IMR-90 (cell line): ENCODE results near the gene FAM111A. TPM values are rescaled to one million over a fixed set of nuclear protein-coding genes. Genes with fewer than 3 reads are reported as not detected.

Experiments used
- ATAC-seq: fragments of 200-7000 bp; cut with Tn5 transposase; 2 replicates; pipeline ENCODE4 v1.9.1; 2020; ENCODE audit warnings: low read depth, mild to moderate bottlenecking, moderate library complexity
- BruUV-seq: library from RNA; stranded (reverse); fragments of 400-500 nt; replicated peaks from 2 replicates; lab custom pipeline; 2021; lab: Mats Ljungman, UMichigan
- CTCF ChIA-PET: fragments of 300-600 bp; formaldehyde crosslinking; extraction: SDS; loops from one replicate; lab custom pipeline; 2021; ENCODE audit warnings: antibody characterized with exemption; lab: Yijun Ruan, JAX
- POLR2A ChIA-PET: fragments of 300-600 bp; sonication (Branson Sonifier 250); formaldehyde crosslinking; loops from one replicate; lab custom pipeline; 2022; ENCODE audit warnings: antibody characterized with exemption; ENCODE audit not compliant: unreplicated experiment; lab: Charles Lee
- DNase-seq: peaks from one replicate; pipeline ENCODE4 v3.0.0; 2013
- H2AFZ ChIP-seq: replicated peaks from 2 replicates; pipeline ENCODE3; 2013; ENCODE audit warnings: low read length, mild to moderate bottlenecking; ENCODE audit not compliant: poor library complexity
- H2AK5ac ChIP-seq: 2 replicates; pipeline ENCODE4 v1.6.1; 2013; ENCODE audit warnings: low read depth, low read length, inconsistent platforms
- H2AK9ac ChIP-seq: replicated peaks from 2 replicates; pipeline ENCODE3; 2013; ENCODE audit warnings: mild to moderate bottlenecking, low read depth, low read length, moderate library complexity; ENCODE audit not compliant: poor library complexity
- H2BK120ac ChIP-seq: 2 replicates; pipeline ENCODE4 v1.6.1; 2013; ENCODE audit warnings: low read depth, low read length, inconsistent platforms
- H2BK15ac ChIP-seq: 3 replicates; pipeline ENCODE4 v1.6.1; 2013; ENCODE audit warnings: low read depth, low read length, inconsistent platforms
- H2BK20ac ChIP-seq: 2 replicates; pipeline ENCODE4 v1.6.1; 2013; ENCODE audit warnings: low read depth, mild to moderate bottlenecking, inconsistent platforms, low read length, moderate library complexity
- H2BK5ac ChIP-seq: 2 replicates; pipeline ENCODE4 v1.6.1; 2013; ENCODE audit warnings: mild to moderate bottlenecking, low read depth, low read length, inconsistent platforms; ENCODE audit not compliant: poor library complexity, severe bottlenecking
- H3K14ac ChIP-seq: replicated peaks from 2 replicates; pipeline ENCODE4 v1.6.1; 2013; ENCODE audit warnings: low read depth, low read length, inconsistent platforms
- H3K18ac ChIP-seq: 2 replicates; pipeline ENCODE4 v1.6.1; 2013; ENCODE audit warnings: low read depth, low read length, control low read depth
- H3K23ac ChIP-seq: 2 replicates; pipeline ENCODE4 v1.6.1; 2013; ENCODE audit warnings: low read depth, low read length, inconsistent platforms
- H3K27ac ChIP-seq: 2 replicates; pipeline ENCODE4 v1.5.1; 2013; ENCODE audit warnings: mild to moderate bottlenecking, control low read depth, low read length; ENCODE audit not compliant: insufficient read depth
- H3K27me3 ChIP-seq: 2 replicates; pipeline ENCODE4 v1.6.1; 2013; ENCODE audit warnings: low read length; ENCODE audit not compliant: control insufficient read depth, insufficient read depth
- H3K36me3 ChIP-seq: 2 replicates; pipeline ENCODE4 v1.6.1; 2013; ENCODE audit warnings: low read length, mixed read lengths; ENCODE audit not compliant: control insufficient read depth, insufficient read depth
- H3K4ac ChIP-seq: 2 replicates; pipeline ENCODE4 v1.6.1; 2013; ENCODE audit warnings: low read depth, low read length, inconsistent platforms
- H3K4me1 ChIP-seq: 2 replicates; pipeline ENCODE4 v1.6.1; 2013; ENCODE audit warnings: low read length, mixed read lengths; ENCODE audit not compliant: control insufficient read depth, insufficient read depth
- H3K4me2 ChIP-seq: 2 replicates; pipeline ENCODE4 v1.6.1; 2013; ENCODE audit warnings: low read depth, mild to moderate bottlenecking, control low read depth, low read length, moderate library complexity
- H3K4me3 ChIP-seq: 2 replicates; pipeline ENCODE4 v1.5.1; 2013; ENCODE audit warnings: low read depth, mild to moderate bottlenecking, control low read depth, low read length, moderate library complexity; ENCODE audit not compliant: insufficient read depth
- H3K56ac ChIP-seq: 2 replicates; pipeline ENCODE4 v1.6.1; 2013; ENCODE audit warnings: low read length, inconsistent platforms; ENCODE audit not compliant: insufficient read depth; ENCODE audit errors: extremely low read depth
- H3K79me1 ChIP-seq, 2 experiments: 2 replicates each; pipeline ENCODE4 v1.6.1; 2013; ENCODE audit warnings: low read length in 2 of 2, inconsistent platforms in 1 of 2, low read depth in 1 of 2
- H3K9ac ChIP-seq: 2 replicates; pipeline ENCODE4 v1.6.1; 2013; ENCODE audit warnings: low read depth, low read length, control low read depth
- H3K9me1 ChIP-seq: 2 replicates; pipeline ENCODE4 v1.6.1; 2013; ENCODE audit warnings: low read length, inconsistent platforms; ENCODE audit not compliant: insufficient read depth
- H3K9me3 ChIP-seq: 2 replicates; pipeline ENCODE4 v1.6.1; 2013; ENCODE audit warnings: low read length; ENCODE audit not compliant: control insufficient read depth, insufficient read depth
- H4K20me1 ChIP-seq: 2 replicates; pipeline ENCODE4 v1.6.1; 2013; ENCODE audit warnings: low read length, inconsistent platforms; ENCODE audit not compliant: insufficient read depth
- H4K5ac ChIP-seq: 2 replicates; pipeline ENCODE4 v1.6.1; 2013; ENCODE audit warnings: mild to moderate bottlenecking, low read depth, low read length, control low read depth
- H4K8ac ChIP-seq, 2 experiments: 2 replicates each; pipeline ENCODE4 v1.6.1; 2013; ENCODE audit warnings: low read depth in 2 of 2, low read length in 2 of 2, control low read depth in 1 of 2, inconsistent platforms in 1 of 2
- H4K91ac ChIP-seq: 2 replicates; pipeline ENCODE4 v1.6.1; 2013; ENCODE audit warnings: low read depth, low read length, inconsistent platforms; ENCODE audit not compliant: insufficient read depth
- BHLHE40 ChIP-seq: fragments of 150-350 bp; IDR thresholded peaks from 2 replicates; pipeline ENCODE4 v1.6.1; 2016; ENCODE audit warnings: mild to moderate bottlenecking, low read depth, low read length
- CTCF ChIP-seq: conservative IDR thresholded peaks from 2 replicates; pipeline ENCODE4 v1.5.1; 2012; ENCODE audit warnings: mild to moderate bottlenecking, low read depth, low read length, improper control_type of control experiment
- ELK1 ChIP-seq: fragments of 150-350 bp; IDR thresholded peaks from 2 replicates; pipeline ENCODE4 v1.6.1; 2016; ENCODE audit warnings: low read depth, mild to moderate bottlenecking, low read length, moderate library complexity, borderline replicate concordance
- MAFK ChIP-seq: IDR thresholded peaks from 2 replicates; pipeline ENCODE4 v1.6.1; 2012; ENCODE audit warnings: low read depth, low read length, improper control_type of control experiment
- MXI1 ChIP-seq: IDR thresholded peaks from 2 replicates; pipeline ENCODE4 v1.6.1; 2012; ENCODE audit warnings: low read depth, mild to moderate bottlenecking, low read length, moderate library complexity, borderline replicate concordance
- NFE2L2 ChIP-seq: fragments of 150-350 bp; IDR thresholded peaks from 2 replicates; pipeline ENCODE4 v1.6.1; 2016; ENCODE audit warnings: low read depth, mild to moderate bottlenecking, low read length
- RCOR1 ChIP-seq: IDR thresholded peaks from 2 replicates; pipeline ENCODE4 v1.6.1; 2012; ENCODE audit warnings: mild to moderate bottlenecking, low read length, improper control_type of control experiment; ENCODE audit not compliant: insufficient replicate concordance
- SMC3 ChIP-seq: fragments of 150-350 bp; IDR thresholded peaks from 2 replicates; pipeline ENCODE4 v1.6.1; 2016; ENCODE audit warnings: low read depth, mild to moderate bottlenecking, antibody characterized with exemption, low read length, moderate library complexity
- USF2 ChIP-seq: fragments of 150-350 bp; IDR thresholded peaks from 2 replicates; pipeline ENCODE4 v1.6.1; 2017; ENCODE audit warnings: mild to moderate bottlenecking, antibody characterized with exemption, low read length, low read depth
- WGBS, 2 experiments: methylation state at CpG; one replicate each; pipeline versions ENCODE4 v1.1.5 to v1.1.7; 2013; ENCODE audit warnings: missing lambda C conversion rate in 2 of 2; ENCODE audit not compliant: insufficient read length in 1 of 2; ENCODE audit errors: extremely low coverage in 2 of 2; 5-methylcytosine and 5-hydroxymethylcytosine counted together
- dilution Hi-C: fragments of 300-500 bp; cut with HindIII; formaldehyde crosslinking; loops from one replicate; pipeline ENCODE4 v1.14.3; 2018; ENCODE audit warnings: low sequenced_read_pairs; ENCODE audit not compliant: unreplicated experiment
- in situ Hi-C: fragments of 300-500 bp; cut with MboI; formaldehyde crosslinking; loops from 3 replicates; pipeline ENCODE4 v1.14.3; 2019; ENCODE audit warnings: low sequenced_read_pairs, inconsistent platforms, mixed read lengths
- intact Hi-C: fragments of 100-400 bp; cut with micrococcal nuclease; formaldehyde crosslinking; loops from 2 replicates; pipeline ENCODE4 v1.10.0; 2022
- polyA plus RNA-seq, 3 experiments: library from polyadenylated mRNA; depleted of rRNA; stranded (reverse); fragments of >200 nt; gene quantifications; 2 replicates each; pipeline ENCODE4 v1.2.3, GENCODE V29; 2012; ENCODE audit warnings: low replicate concordance in 1 of 3
- total RNA-seq: library from RNA; depleted of rRNA; stranded (reverse); fragments of >200 nt; gene quantifications from 2 replicates; pipeline ENCODE4 v1.2.3, GENCODE V29; 2012

FAM111A gene
- total and polyA plus RNA-seq, 2 of the 4 experiments (the other 2 are of a cell fraction), result 19.9 to 36.4 TPM

GRCh38 chr11:59201353-59201752, 58.7 kb downstream of the FAM111A start:
- no peak for ATAC-seq
- H4K91ac ChIP-seq, result no peak overlapping the region
- H2BK5ac ChIP-seq, result no peak overlapping the region
- H2BK120ac ChIP-seq, result no peak overlapping the region
- peaks cover 23% of the 10 kb centered on the region; the same call in 1 of the 2 replicates for H3K9me1 ChIP-seq
- in situ Hi-C loops (no loop called here), dilution Hi-C loops (no loop called here), intact Hi-C loops (no loop called here)
- H2AFZ ChIP-seq, result no peak overlapping the region
- BruUV-seq, result no TSS peak
- no peak overlapping the region for H3K4me2 ChIP-seq
- H3K14ac ChIP-seq, result no peak overlapping the region
- DNase-seq, result no peak
- no peak for TF ChIP-seq MAFK
- no peak for TF ChIP-seq BHLHE40
- TF ChIP-seq NFE2L2, result no peak
- no peak for TF ChIP-seq ELK1
- TF ChIP-seq USF2, result no peak
- TF ChIP-seq CTCF, result no peak
- TF ChIP-seq RCOR1, result no peak
- no peak for TF ChIP-seq MXI1
- no peak for TF ChIP-seq SMC3
- no peak overlapping the region for H4K5ac ChIP-seq
- H4K8ac ChIP-seq, result no peak overlapping the region
- no peak overlapping the region for H3K9ac ChIP-seq
- H3K18ac ChIP-seq, result no peak overlapping the region
- H3K79me1 ChIP-seq, result no peaks in the 10 kb centered on the region
- no peak overlapping the region for H2BK20ac ChIP-seq
- ChIA-PET CTCF (interaction anchor here (2.2 kb wide), 1 partner anchor 30 kb away, joined by 7 read pairs; the partner anchor contains the start of gene DTX4), POLR2A (no interaction called here)
- H3K23ac ChIP-seq, result no peak overlapping the region
- peaks cover 40% of the 10 kb centered on the region for H3K36me3 ChIP-seq
- H3K9me3 ChIP-seq, result no peaks in the 10 kb centered on the region
- no peak overlapping the region for H3K56ac ChIP-seq
- H4K20me1 ChIP-seq, result no peaks in the 10 kb centered on the region
- WGBS, 2 experiments, result 100% methylated on average over 1 of the region's 3 CpGs; no CpG with 5 or more reads in 1 of the 2 experiments
- no peak overlapping the region for H2BK15ac ChIP-seq
- H2AK9ac ChIP-seq, result no peak overlapping the region
- H3K4ac ChIP-seq, result no peak overlapping the region
- no peak overlapping the region for H3K4me3 ChIP-seq
- peaks cover 9% of the 10 kb centered on the region for H3K4me1 ChIP-seq
- no peak overlapping the region for H3K27ac ChIP-seq
- no peak overlapping the region for H2AK5ac ChIP-seq
- no peaks in the 10 kb centered on the region for H3K27me3 ChIP-seq
